HCT116 (cell line): Measurements from ENCODE around the gene POLK. TPM values are rescaled to one million over a fixed set of nuclear protein-coding genes. Genes with fewer than 3 reads are reported as not detected.

Experiments
- ATAC-seq: fragments of 200-7000 bp; cut with Tn5 transposase; 2 replicates; pipeline ENCODE4 v1.9.1; 2020; ENCODE audit warnings: mild to moderate bottlenecking, moderate library complexity
- BruUV-seq: library from RNA; stranded (reverse); fragments of 400-500 nt; replicated peaks from 2 replicates; lab custom pipeline; 2021; lab: Mats Ljungman, UMichigan
- CTCF ChIA-PET: fragments of 300-600 bp; sonication (Branson Sonifier 250); formaldehyde crosslinking; loops from one replicate; lab custom pipeline; 2021; ENCODE audit warnings: antibody characterized with exemption; lab: Charles Lee
- POLR2A ChIA-PET: fragments of 300-600, 350-600 bp; sonication (Branson Sonifier 250); formaldehyde crosslinking; loops from one replicate; lab custom pipeline; 2021; ENCODE audit warnings: antibody characterized with exemption; lab: Charles Lee
- RAD21 ChIA-PET, 2 experiments: fragments of 300-600 bp; sonication (Branson Sonifier 250); formaldehyde crosslinking; loops; one replicate each; lab custom pipeline; 2023; ENCODE audit warnings: low total read pairs in 2 of 2; ENCODE audit not compliant: uncharacterized antibody in 2 of 2, unreplicated experiment in 2 of 2, low non-redundant PET in 1 of 2; lab: Charles Lee
- DNase-seq: peaks from one replicate; pipeline ENCODE4 v3.0.0-alpha.2; 2010; ENCODE audit warnings: low read depth, low spot score
- H2AFZ ChIP-seq: fragments of 200-600 bp; shearing (Covaris generic), sonication (generic); 2 replicates; pipeline ENCODE4 v1.6.1; 2017; ENCODE audit warnings: low read depth, mixed run types, mixed read lengths, antibody characterized with exemption, low read length; ENCODE audit not compliant: poor library complexity, severe bottlenecking
- H3K27ac ChIP-seq: 2 replicates; pipeline ENCODE4 v1.5.1; 2012; ENCODE audit warnings: low read depth, low read length
- H3K27me3 ChIP-seq: fragments of 200-600 bp; sonication (generic); 2 replicates; pipeline ENCODE4 v1.6.1; 2016; ENCODE audit warnings: mixed run types, low read length, mixed read lengths; ENCODE audit not compliant: insufficient read depth
- H3K36me3 ChIP-seq, 2 experiments: fragments of 200-500 bp in 1 of 2; fragments of 200-600 bp in 1 of 2; sonication (Bioruptor generic) in 1 of 2; sonication (generic) in 1 of 2; 2 replicates each; pipeline versions ENCODE4 v1.5.1 to v1.6.1; 2014 to 2016; ENCODE audit warnings: low read length in 2 of 2, inconsistent platforms in 1 of 2, mixed read lengths in 1 of 2, mixed run types in 1 of 2; ENCODE audit not compliant: insufficient read depth in 2 of 2, control insufficient read depth in 1 of 2
- H3K4me1 ChIP-seq, 2 experiments: fragments of 200-600 bp in 1 of 2; sonication (generic) in 1 of 2; 2 replicates each; pipeline versions ENCODE4 v1.5.1 to v1.6.1; 2012 to 2017; ENCODE audit warnings: low read length in 2 of 2, inconsistent platforms in 1 of 2, mild to moderate bottlenecking in 1 of 2, mixed read lengths in 1 of 2, mixed run types in 1 of 2, moderate library complexity in 1 of 2; ENCODE audit not compliant: insufficient read depth in 2 of 2, control insufficient read depth in 1 of 2
- H3K4me2 ChIP-seq: fragments of 200-600 bp; sonication (generic); 2 replicates; pipeline ENCODE4 v1.6.1; 2017; ENCODE audit warnings: mixed run types, low read length, mixed read lengths
- H3K4me3 ChIP-seq, 2 experiments: fragments of 200-600 bp in 1 of 2; sonication (generic) in 1 of 2; replicated peaks in 1 of 2; 2 replicates each; pipeline ENCODE4 v1.5.1; 2011 to 2016; ENCODE audit warnings: low read length in 2 of 2, control low read depth in 1 of 2, low read depth in 1 of 2, mild to moderate bottlenecking in 1 of 2, mixed read lengths in 1 of 2, mixed run types in 1 of 2
- H3K79me2 ChIP-seq: fragments of 200-600 bp; sonication (generic); 2 replicates; pipeline ENCODE4 v1.6.1; 2017; ENCODE audit warnings: mild to moderate bottlenecking, mixed run types, low read length, moderate library complexity, mixed read lengths; ENCODE audit not compliant: insufficient read depth
- H3K9ac ChIP-seq: fragments of 200-600 bp; sonication (generic); 2 replicates; pipeline ENCODE4 v1.6.1; 2016; ENCODE audit warnings: low read length, mixed read lengths
- H3K9me2 ChIP-seq: fragments of 200-600 bp; sonication (generic), shearing (Covaris generic); 2 replicates; pipeline ENCODE4 v1.6.1; 2017; ENCODE audit warnings: mixed run types, mild to moderate bottlenecking, moderate library complexity; ENCODE audit not compliant: insufficient read depth
- H3K9me3 ChIP-seq, 2 experiments: fragments of 200-500 bp in 1 of 2; fragments of 200-600 bp in 1 of 2; sonication (Bioruptor generic) in 1 of 2; sonication (generic) in 1 of 2; 2 replicates each; pipeline ENCODE4 v1.6.1; 2014 to 2017; ENCODE audit warnings: low read length in 2 of 2, mixed read lengths in 2 of 2, inconsistent platforms in 1 of 2, low read depth in 1 of 2, mild to moderate bottlenecking in 1 of 2, mixed run types in 1 of 2, moderate library complexity in 1 of 2; ENCODE audit not compliant: control insufficient read depth in 1 of 2, insufficient read depth in 1 of 2
- H4K20me1 ChIP-seq: fragments of 200-600 bp; sonication (generic), shearing (Covaris generic); 2 replicates; pipeline ENCODE4 v1.6.1; 2017; ENCODE audit warnings: mixed run types, mild to moderate bottlenecking, moderate library complexity; ENCODE audit not compliant: insufficient read depth
- CBX3 ChIP-seq: IDR thresholded peaks from 2 replicates; pipeline ENCODE4 v1.6.1; 2012; ENCODE audit warnings: low read depth
- CTCF ChIP-seq, 3 experiments: fragments of 200-600 bp in 1 of 3; sonication (generic) in 1 of 3; IDR thresholded peaks in 2 of 3; conservative IDR thresholded peaks in 1 of 3; 2 replicates each; pipeline ENCODE4 v1.5.1; 2012 to 2017; ENCODE audit warnings: low read depth in 2 of 3, low read length in 2 of 3, antibody characterized with exemption in 1 of 3, borderline replicate concordance in 1 of 3, control low read depth in 1 of 3, mild to moderate bottlenecking in 1 of 3, mixed read lengths in 1 of 3, mixed run types in 1 of 3, moderate library complexity in 1 of 3; ENCODE audit not compliant: insufficient read depth in 1 of 3
- EGR1 ChIP-seq: IDR thresholded peaks from 2 replicates; pipeline ENCODE4 v1.6.1; 2012; ENCODE audit warnings: low read depth
- ELF1 ChIP-seq: IDR thresholded peaks from 2 replicates; pipeline ENCODE4 v1.6.1; 2012; ENCODE audit warnings: low read depth, borderline replicate concordance
- EZH2phosphoT487 ChIP-seq: fragments of 200-600 bp; IDR thresholded peaks from 2 replicates; pipeline ENCODE4 v1.6.1; 2018; ENCODE audit warnings: antibody characterized with exemption, borderline replicate concordance
- FOSL1 ChIP-seq: IDR thresholded peaks from 2 replicates; pipeline ENCODE4 v1.6.1; 2012; ENCODE audit warnings: low read depth
- JUND ChIP-seq: IDR thresholded peaks from 2 replicates; pipeline ENCODE4 v1.6.1; 2012
- MAX ChIP-seq: IDR thresholded peaks from 2 replicates; pipeline ENCODE4 v1.6.1; 2012
- POLR2A ChIP-seq: IDR thresholded peaks from 2 replicates; pipeline ENCODE4 v1.7.0; 2011; ENCODE audit warnings: borderline replicate concordance; ENCODE audit not compliant: insufficient read depth, insufficient read length; ENCODE audit errors: extremely low read depth
- POLR2AphosphoS5 ChIP-seq: IDR thresholded peaks from 2 replicates; pipeline ENCODE4 v1.6.1; 2011; ENCODE audit warnings: mild to moderate bottlenecking, low read depth, low read length, moderate library complexity
- REST ChIP-seq: IDR thresholded peaks from 2 replicates; pipeline ENCODE4 v1.6.1; 2012; ENCODE audit warnings: low read depth
- SIN3A ChIP-seq: IDR thresholded peaks from 2 replicates; pipeline ENCODE4 v1.6.1; 2012; ENCODE audit warnings: low read depth
- SP1 ChIP-seq: IDR thresholded peaks from 2 replicates; pipeline ENCODE4 v1.6.1; 2012; ENCODE audit warnings: low read depth
- TCF7L2 ChIP-seq: IDR thresholded peaks from 2 replicates; pipeline ENCODE4 v1.7.0; 2011; ENCODE audit warnings: borderline replicate concordance, inconsistent platforms; ENCODE audit not compliant: insufficient read depth, insufficient read length; ENCODE audit errors: extremely low read depth
- intact Hi-C: fragments of 100-400 bp; cut with micrococcal nuclease; formaldehyde crosslinking; loops from 2 replicates; pipeline ENCODE4 v1.10.0; 2022
- total RNA-seq: library from RNA; stranded (reverse); gene quantifications from one replicate; pipeline ENCODE4 v1.2.1, GENCODE V29; 2021; ENCODE audit not compliant: unreplicated experiment
- TF ChIP-seq, protein P1 (sequence below): IDR thresholded peaks from 2 replicates; pipeline ENCODE4 v1.6.1; 2011; ENCODE audit warnings: mild to moderate bottlenecking, low read length, moderate library complexity; ENCODE audit not compliant: insufficient replicate concordance; ENCODE audit errors: extremely low read depth
- TF ChIP-seq, protein P2 (sequence below): IDR thresholded peaks from 2 replicates; pipeline ENCODE4 v1.6.1; 2012

The POLK gene
- total RNA-seq, 1 experiment from 2014 or later, result 17.3 TPM

DNA sequence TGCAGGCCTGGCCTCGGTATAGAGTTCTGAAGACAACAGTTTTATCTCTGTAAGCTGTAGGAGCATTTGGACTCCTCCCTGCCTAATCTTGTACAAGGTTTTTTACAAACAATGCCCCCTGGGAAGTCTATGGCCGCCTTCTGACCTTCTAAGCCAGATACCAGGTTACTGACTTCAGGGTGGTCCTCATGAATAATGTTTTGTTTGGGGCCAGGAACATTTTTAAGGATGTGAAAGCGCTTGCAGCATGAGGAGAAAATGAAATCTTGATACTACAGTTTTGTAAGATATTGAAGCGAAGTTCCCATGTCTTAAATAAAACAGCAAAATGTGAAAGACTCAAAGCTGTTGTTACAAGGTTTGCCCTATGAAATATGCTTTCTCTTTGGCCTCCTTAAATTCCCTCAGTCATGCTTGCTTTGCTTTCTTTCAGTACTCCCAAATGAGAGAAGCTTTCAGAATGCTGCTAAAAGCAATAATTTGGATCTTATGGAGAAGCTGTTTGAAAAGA is 104.7 kb downstream of the POLK start:
- H3K9me3 ChIP-seq, result no peaks in the 10 kb centered on the region
- no peaks in the 10 kb centered on the region for H3K9me2 ChIP-seq
- no peaks in the 10 kb centered on the region for H3K36me3 ChIP-seq
- POLR2A ChIA-PET, result no interaction called here
- H3K4me2 ChIP-seq, result no peak overlapping the region
- no peak for ATAC-seq
- no peak overlapping the region for H3K27ac ChIP-seq
- no peaks in the 10 kb centered on the region for H3K27me3 ChIP-seq
- CTCF ChIA-PET, result no interaction called here
- DNase-seq, result no peak
- TF ChIP-seq, protein P1, sequence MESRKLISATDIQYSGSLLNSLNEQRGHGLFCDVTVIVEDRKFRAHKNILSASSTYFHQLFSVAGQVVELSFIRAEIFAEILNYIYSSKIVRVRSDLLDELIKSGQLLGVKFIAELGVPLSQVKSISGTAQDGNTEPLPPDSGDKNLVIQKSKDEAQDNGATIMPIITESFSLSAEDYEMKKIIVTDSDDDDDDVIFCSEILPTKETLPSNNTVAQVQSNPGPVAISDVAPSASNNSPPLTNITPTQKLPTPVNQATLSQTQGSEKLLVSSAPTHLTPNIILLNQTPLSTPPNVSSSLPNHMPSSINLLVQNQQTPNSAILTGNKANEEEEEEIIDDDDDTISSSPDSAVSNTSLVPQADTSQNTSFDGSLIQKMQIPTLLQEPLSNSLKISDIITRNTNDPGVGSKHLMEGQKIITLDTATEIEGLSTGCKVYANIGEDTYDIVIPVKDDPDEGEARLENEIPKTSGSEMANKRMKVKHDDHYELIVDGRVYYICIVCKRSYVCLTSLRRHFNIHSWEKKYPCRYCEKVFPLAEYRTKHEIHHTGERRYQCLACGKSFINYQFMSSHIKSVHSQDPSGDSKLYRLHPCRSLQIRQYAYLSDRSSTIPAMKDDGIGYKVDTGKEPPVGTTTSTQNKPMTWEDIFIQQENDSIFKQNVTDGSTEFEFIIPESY, result no peak
- TF ChIP-seq POLR2AphosphoS5, result no peak
- TF ChIP-seq SP1, result no peak
- TF ChIP-seq EGR1, result no peak
- no peak for TF ChIP-seq EZH2phosphoT487
- TF ChIP-seq ELF1, result no peak
- no peak for TF ChIP-seq SIN3A
- TF ChIP-seq REST, result no peak
- no peak for TF ChIP-seq POLR2A
- no peak for TF ChIP-seq CTCF (IDR thresholded peaks at IDR 0.05 in 2 of 3, conservative IDR thresholded peaks at IDR 0.05 in 1 of 3; ENCODE audit: borderline replicate concordance in 1 of 3, insufficient read depth in 1 of 3, low read depth in 2 of 3, low read length in 2 of 3)
- no peak for TF ChIP-seq TCF7L2
- TF ChIP-seq CBX3, result no peak
- TF ChIP-seq MAX, result no peak
- TF ChIP-seq, protein P2, sequence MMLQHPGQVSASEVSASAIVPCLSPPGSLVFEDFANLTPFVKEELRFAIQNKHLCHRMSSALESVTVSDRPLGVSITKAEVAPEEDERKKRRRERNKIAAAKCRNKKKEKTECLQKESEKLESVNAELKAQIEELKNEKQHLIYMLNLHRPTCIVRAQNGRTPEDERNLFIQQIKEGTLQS, result no peak
- TF ChIP-seq FOSL1, result no peak
- TF ChIP-seq JUND, result no peak
- H3K4me1 ChIP-seq, result no peaks in the 10 kb centered on the region
- no peak overlapping the region for H3K4me3 ChIP-seq
- intact Hi-C loops, result no loop called here
- no TSS peak for BruUV-seq
- no peaks in the 10 kb centered on the region for H4K20me1 ChIP-seq
- H2AFZ ChIP-seq, result no peak overlapping the region
- no peak overlapping the region for H3K9ac ChIP-seq
- RAD21 ChIA-PET, result no interaction called here
- no peaks in the 10 kb centered on the region for H3K79me2 ChIP-seq
